ENCODE results near the gene THAP9. TPM values are rescaled to one million over a fixed set of nuclear protein-coding genes. Genes with fewer than 3 reads are reported as not detected.
"Not testable (repeated sequence)": the region's sequence is repeated elsewhere in the genome, so short reads cannot be mapped to it uniquely, and the experiment has no call there.

THAP9 gene
- total and polyA plus RNA-seq, 3 donors from 2014 or later, result 18.0 to 29.0 (median 21.7) TPM

- intact Hi-C loops (cut with DNase I; ENCODE audit: low total_unique reads), result no loop called here
- no peaks in the 10 kb centered on the region for H3K36me3 ChIP-seq (ENCODE audit: low read depth, missing control alignments)
- H3K4me3 ChIP-seq, result no peak overlapping the region
- TF ChIP-seq POLR2A (IDR thresholded peaks at IDR 0.05) (no peak), CTCF (IDR thresholded peaks at IDR 0.05) (no peak)
- DNase-seq, result no peak
- no peaks in the 10 kb centered on the region for H3K4me1 ChIP-seq
- H3K9me3 ChIP-seq, result no peaks in the 10 kb centered on the region
- no peak overlapping the region for H3K27ac ChIP-seq
- H3K27me3 ChIP-seq, result no peaks in the 10 kb centered on the region
- WGBS, 2 donors, result 89 to 96% methylated on average over 3 of the region's 3 CpGs
Observed at GRCh38 chr4:82906469-82906868, 5.9 kb downstream of the THAP9 start.

GRCh38 chr4:82909326-82909725 lies 8.8 kb downstream of the THAP9 start:
- Histone ChIP-seq H3K9me3 (no peaks in the 10 kb centered on the region), H3K4me1 (no peaks in the 10 kb centered on the region), H3K36me3 (ENCODE audit: low read depth, missing control alignments) (no peaks in the 10 kb centered on the region), H3K27me3 (no peaks in the 10 kb centered on the region), H3K4me3 (no peak overlapping the region), H3K27ac (no peak overlapping the region)
- intact Hi-C loops (cut with DNase I; ENCODE audit: low total_unique reads), result no loop called here
- 69 to 76% methylated on average over 1 of the region's 1 CpG for WGBS, 2 donors
- DNase-seq, result no peak
- no peak for TF ChIP-seq POLR2A (IDR thresholded peaks at IDR 0.05)

- Histone ChIP-seq H3K4me1 (no peaks in the 10 kb centered on the region), H3K36me3 (ENCODE audit: low read depth, missing control alignments) (no peaks in the 10 kb centered on the region), H3K27me3 (no peaks in the 10 kb centered on the region), H3K4me3 (no peak overlapping the region), H3K9me3 (no peaks in the 10 kb centered on the region), H3K27ac (no peak overlapping the region)
- DNase-seq, result no peak
- 48% methylated on average over 2 of the region's 2 CpGs for WGBS, 2 donors
- TF ChIP-seq CTCF (IDR thresholded peaks at IDR 0.05) (no peak), POLR2A (IDR thresholded peaks at IDR 0.05) (no peak)
- intact Hi-C loops (cut with DNase I; ENCODE audit: low total_unique reads), result no loop called here
Observed at GRCh38 chr4:82913305-82913704, 12.8 kb downstream of the THAP9 start.

GRCh38 chr4:82913968-82914367 lies 13.4 kb downstream of the THAP9 start:
- H3K4me1 ChIP-seq; H3K4me3 ChIP-seq; H3K36me3 ChIP-seq (ENCODE audit: low read depth, missing control alignments); H3K27ac ChIP-seq; H3K27me3 ChIP-seq; H3K9me3 ChIP-seq; intact Hi-C loops (cut with DNase I; ENCODE audit: low total_unique reads); DNase-seq: not testable (repeated sequence)
- 92 to 96% methylated on average over 2 of the region's 2 CpGs for WGBS, 2 donors

GRCh38 chr4:82918091-82918490 lies 17.6 kb downstream of the THAP9 start:
- Histone ChIP-seq H3K27ac (no peak overlapping the region), H3K27me3 (no peaks in the 10 kb centered on the region), H3K9me3 (no peaks in the 10 kb centered on the region), H3K4me3 (no peak overlapping the region), H3K4me1 (no peaks in the 10 kb centered on the region), H3K36me3 (ENCODE audit: low read depth, missing control alignments) (no peaks in the 10 kb centered on the region)
- no peak for TF ChIP-seq POLR2A (IDR thresholded peaks at IDR 0.05)
- TF ChIP-seq CTCF (IDR thresholded peaks at IDR 0.05), result no peak
- 94 to 95% methylated on average over 7 of the region's 7 CpGs for WGBS, 2 donors
- intact Hi-C loops (cut with DNase I; ENCODE audit: low total_unique reads), result no loop called here
- DNase-seq, result no peak

- intact Hi-C loops (cut with DNase I; ENCODE audit: low total_unique reads), result no loop called here
- WGBS, 2 donors, result 76 to 78% methylated on average over 2 of the region's 2 CpGs
- Histone ChIP-seq H3K4me3 (no peak overlapping the region), H3K36me3 (ENCODE audit: low read depth, missing control alignments) (no peaks in the 10 kb centered on the region), H3K27me3 (no peaks in the 10 kb centered on the region), H3K27ac (no peak overlapping the region), H3K4me1 (no peaks in the 10 kb centered on the region), H3K9me3 (no peaks in the 10 kb centered on the region)
- no peak for DNase-seq
- TF ChIP-seq CTCF (IDR thresholded peaks at IDR 0.05) (no peak), POLR2A (IDR thresholded peaks at IDR 0.05) (no peak)
Observed at GRCh38 chr4:82919386-82919785, 18.9 kb downstream of the THAP9 start.
